HG03457 (cell line): ENCODE data around the gene MLST8.
A peak's percentile ranks its signal among the peaks of the same experiment; 100 is the strongest.
"Not testable (repeated sequence)": the region's sequence is repeated elsewhere in the genome, so short reads cannot be mapped to it uniquely, and the experiment has no call there.

ENCODE experiments used
- ATAC-seq: cut with Tn5 transposase; IDR thresholded peaks from one replicate; pipeline ENCODE4 v1.9.1; 2021; ENCODE audit warnings: moderate number of reproducible peaks; ENCODE audit not compliant: unreplicated experiment

Gene MLST8

GRCh38 chr16:2242598-2242997 is 37.3 kb downstream of the MLST8 start:
- no peak for ATAC-seq

GRCh38 chr16:2243031-2243528 is 37.8 kb downstream of the MLST8 start:
- no peak for ATAC-seq

GRCh38 chr16:2243781-2244180 is 38.5 kb downstream of the MLST8 start:
- no peak for ATAC-seq

- ATAC-seq = no peak
These were observed 39.0 kb downstream of the MLST8 start for GRCh38 chr16:2244301-2244700.

GRCh38 chr16:2244926-2245795 is 39.9 kb downstream of the MLST8 start:
- ATAC-seq = no peak

DNA sequence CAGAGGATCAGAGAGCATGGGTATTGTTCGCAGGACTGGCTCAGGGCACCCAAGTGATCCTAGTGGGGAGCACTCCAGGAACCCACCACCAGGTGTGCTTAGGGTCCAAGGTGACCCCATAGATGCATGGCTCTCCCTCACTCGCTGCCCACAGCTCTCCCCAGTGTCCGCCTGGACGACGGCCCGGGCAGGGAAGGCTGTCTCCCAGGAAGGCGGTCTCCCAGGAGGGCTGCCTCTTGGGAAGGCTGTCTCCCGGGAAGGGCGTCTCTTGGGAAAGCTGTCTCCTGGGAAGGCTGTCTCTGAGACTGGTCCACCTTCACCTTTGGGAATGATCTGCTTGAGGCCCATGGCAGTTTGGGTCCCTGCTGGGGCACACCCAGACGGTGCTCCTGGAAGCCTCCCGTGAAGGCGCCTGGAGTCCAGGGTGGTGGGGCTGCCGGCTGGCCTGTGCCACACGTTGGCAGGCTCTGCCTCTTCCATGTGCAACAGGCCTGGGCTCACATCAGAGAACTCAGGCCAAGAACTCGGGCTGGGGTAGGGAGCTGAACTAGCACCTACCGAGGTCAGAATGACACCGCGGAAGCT is 41.1 kb downstream of the MLST8 start:
- no peak for ATAC-seq

GRCh38 chr16:2250652-2251295 is 45.5 kb downstream of the MLST8 start:
- no peak for ATAC-seq

DNA sequence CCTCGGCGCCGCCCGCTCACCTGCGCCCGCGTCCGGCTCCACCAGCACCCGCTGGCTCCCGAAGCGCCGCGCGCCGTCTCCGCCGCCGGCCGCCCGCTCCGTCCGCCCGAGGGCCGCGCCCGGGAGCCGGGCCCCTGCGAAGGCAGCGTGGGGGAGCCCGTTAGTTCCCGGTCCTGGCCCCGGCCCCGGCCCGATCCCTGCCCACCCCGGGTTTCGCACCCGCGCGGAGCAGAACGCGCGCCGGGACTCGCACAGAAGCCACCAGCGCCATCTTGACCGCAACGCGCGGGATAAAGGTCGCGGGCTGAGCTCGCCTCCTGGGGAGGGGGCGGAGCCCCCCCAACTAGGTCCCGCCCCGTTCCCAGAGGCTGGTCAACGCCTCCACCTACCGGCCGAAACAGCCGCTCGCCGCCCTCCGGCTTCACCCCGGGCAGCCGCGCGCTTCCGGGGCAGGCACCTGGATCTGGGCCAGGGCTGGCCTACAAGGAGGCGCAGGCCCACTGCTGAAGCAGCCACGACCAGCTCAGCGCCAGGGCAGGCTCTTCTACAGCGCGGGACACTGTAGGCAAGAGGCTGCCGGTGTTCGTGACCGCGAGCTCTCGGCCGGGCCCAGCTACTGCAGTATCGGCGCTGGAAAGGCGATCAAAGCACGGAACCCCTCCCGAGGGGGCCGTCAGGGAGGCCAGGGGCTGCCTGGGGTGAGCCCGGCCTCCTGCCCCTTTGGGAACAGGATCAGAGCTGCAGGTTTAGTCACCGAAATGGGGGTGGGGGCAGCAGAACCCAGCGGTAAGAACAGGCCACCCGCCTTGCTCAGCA is 46.2 kb downstream of the MLST8 start, which contains the start of gene ECI1:
ECI1 (minus strand) TSS at position 292 of the 816 bp plus-strand sequence; CDS start at position 271, 21 bp downstream.
- peak; percentile 75 for ATAC-seq

GRCh38 chr16:2252806-2253148 is 47.5 kb downstream of the MLST8 start:
- no peak for ATAC-seq

DNA sequence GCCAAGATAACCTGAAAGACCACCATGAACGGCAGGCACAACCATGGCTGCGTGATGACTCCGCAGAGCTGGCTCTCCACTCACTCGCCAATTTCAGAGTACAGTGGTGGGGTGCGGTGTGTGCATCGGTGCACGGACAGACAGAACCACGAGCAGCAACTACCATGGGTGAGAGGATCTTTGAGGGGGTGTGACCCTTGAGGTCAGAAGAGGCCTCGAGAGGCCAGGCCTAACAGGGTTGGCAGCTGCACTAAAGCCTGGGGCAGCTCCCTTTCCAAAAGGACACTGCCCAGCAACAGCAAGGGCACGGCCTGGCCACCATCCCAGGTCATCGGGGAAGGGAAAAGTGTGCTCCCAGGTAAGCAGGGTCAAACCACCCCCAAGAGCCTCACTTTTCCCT is 48.0 kb downstream of the MLST8 start:
- no peak for ATAC-seq

GRCh38 chr16:2256531-2257140 is 51.4 kb downstream of the MLST8 start:
- no peak for ATAC-seq

- no peak for ATAC-seq
These were observed 52.5 kb downstream of the MLST8 start for GRCh38 chr16:2257726-2258125.

- ATAC-seq = not testable (repeated sequence)
These were observed 53.3 kb downstream of the MLST8 start for GRCh38 chr16:2258530-2258929.
